Measurements from ENCODE around the gene PLEKHD1. TPM values are rescaled to one million over a fixed set of nuclear protein-coding genes. Genes with fewer than 3 reads are reported as not detected.

Gene PLEKHD1
- total RNA-seq, 6 experiments from 2014 or later = 0.04 TPM; not detected in 5

DNA sequence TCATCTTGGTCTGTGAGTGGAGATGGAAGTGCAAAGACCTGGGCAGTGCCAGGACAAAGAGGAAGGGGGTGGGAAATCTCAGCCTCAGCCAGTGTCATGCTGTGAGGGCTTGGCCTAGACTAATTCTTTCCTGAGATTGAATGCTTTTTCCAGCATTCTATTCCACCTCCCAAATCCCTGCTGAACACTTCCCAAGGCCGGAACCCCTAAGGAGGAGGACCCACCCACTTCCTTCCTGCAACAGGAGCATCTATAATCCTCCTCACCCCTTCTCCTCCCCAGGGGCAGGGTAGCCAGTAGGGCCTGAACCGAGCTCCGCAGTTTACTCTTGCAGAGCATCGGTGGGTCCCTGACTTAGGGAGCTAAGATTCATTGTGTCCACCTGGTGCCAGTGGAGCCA, 3.2 kb downstream of the PLEKHD1 start:
- no peak overlapping the region for H3K4me3 ChIP-seq
- intact Hi-C loops (cut with DNase I) = no loop called here
- ATAC-seq (no peak), DNase-seq (no peak)
- H3K27ac ChIP-seq = no peak overlapping the region
- no peaks in the 10 kb centered on the region for H3K36me3 ChIP-seq
- peaks cover 0 to 14% (median 7%) of the 10 kb centered on the region in 4 donors for H3K4me1 ChIP-seq
- TF ChIP-seq POLR2A (IDR thresholded peaks at IDR 0.05) = no peak
- TF ChIP-seq, protein P1, sequence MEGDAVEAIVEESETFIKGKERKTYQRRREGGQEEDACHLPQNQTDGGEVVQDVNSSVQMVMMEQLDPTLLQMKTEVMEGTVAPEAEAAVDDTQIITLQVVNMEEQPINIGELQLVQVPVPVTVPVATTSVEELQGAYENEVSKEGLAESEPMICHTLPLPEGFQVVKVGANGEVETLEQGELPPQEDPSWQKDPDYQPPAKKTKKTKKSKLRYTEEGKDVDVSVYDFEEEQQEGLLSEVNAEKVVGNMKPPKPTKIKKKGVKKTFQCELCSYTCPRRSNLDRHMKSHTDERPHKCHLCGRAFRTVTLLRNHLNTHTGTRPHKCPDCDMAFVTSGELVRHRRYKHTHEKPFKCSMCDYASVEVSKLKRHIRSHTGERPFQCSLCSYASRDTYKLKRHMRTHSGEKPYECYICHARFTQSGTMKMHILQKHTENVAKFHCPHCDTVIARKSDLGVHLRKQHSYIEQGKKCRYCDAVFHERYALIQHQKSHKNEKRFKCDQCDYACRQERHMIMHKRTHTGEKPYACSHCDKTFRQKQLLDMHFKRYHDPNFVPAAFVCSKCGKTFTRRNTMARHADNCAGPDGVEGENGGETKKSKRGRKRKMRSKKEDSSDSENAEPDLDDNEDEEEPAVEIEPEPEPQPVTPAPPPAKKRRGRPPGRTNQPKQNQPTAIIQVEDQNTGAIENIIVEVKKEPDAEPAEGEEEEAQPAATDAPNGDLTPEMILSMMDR (IDR thresholded peaks at IDR 0.05) = no peak
- no peaks in the 10 kb centered on the region for H3K9me3 ChIP-seq
- 71% methylated on average over 3 of the region's 4 CpGs for WGBS (ENCODE audit: insufficient coverage, low coverage, low lambda C conversion rate, missing lambda C conversion rate)
- peaks cover 0 to 11% of the 10 kb centered on the region in 2 donors for H3K27me3 ChIP-seq

DNA sequence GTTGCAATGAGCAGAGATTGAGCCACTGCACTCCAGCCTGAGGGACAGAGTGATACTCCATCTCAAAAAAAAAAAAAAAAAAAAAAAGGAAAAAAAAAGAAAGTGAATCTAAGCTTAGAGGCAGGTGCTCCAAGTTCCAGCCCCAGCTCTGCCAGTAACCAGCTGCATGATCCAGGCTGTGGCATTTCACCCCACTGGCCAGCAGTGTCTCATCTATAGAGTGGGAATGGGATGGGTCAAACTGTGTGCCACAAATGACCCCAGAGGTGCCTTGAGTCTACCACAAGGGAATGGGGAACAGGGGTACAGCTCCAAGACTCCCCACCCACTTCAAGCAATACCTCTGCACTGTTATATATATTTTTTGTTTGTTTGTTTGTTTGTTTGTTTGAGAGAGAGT, 5.0 kb downstream of the PLEKHD1 start:
- ATAC-seq (no peak), DNase-seq (peak in 1 of 3 donors; percentile 2)
- intact Hi-C loops (cut with DNase I) = no loop called here
- H3K27ac ChIP-seq = no peak overlapping the region
- TF ChIP-seq, protein P1 (IDR thresholded peaks at IDR 0.05) = no peak
- TF ChIP-seq POLR2A (IDR thresholded peaks at IDR 0.05) = no peak
- H3K27me3 ChIP-seq = peaks cover 0 to 7% of the 10 kb centered on the region in 2 donors
- H3K36me3 ChIP-seq = no peaks in the 10 kb centered on the region
- no peak overlapping the region for H3K4me3 ChIP-seq
- H3K4me1 ChIP-seq = peaks cover 0 to 5% (median 2%) of the 10 kb centered on the region in 4 donors
- H3K9me3 ChIP-seq = no peaks in the 10 kb centered on the region

DNA sequence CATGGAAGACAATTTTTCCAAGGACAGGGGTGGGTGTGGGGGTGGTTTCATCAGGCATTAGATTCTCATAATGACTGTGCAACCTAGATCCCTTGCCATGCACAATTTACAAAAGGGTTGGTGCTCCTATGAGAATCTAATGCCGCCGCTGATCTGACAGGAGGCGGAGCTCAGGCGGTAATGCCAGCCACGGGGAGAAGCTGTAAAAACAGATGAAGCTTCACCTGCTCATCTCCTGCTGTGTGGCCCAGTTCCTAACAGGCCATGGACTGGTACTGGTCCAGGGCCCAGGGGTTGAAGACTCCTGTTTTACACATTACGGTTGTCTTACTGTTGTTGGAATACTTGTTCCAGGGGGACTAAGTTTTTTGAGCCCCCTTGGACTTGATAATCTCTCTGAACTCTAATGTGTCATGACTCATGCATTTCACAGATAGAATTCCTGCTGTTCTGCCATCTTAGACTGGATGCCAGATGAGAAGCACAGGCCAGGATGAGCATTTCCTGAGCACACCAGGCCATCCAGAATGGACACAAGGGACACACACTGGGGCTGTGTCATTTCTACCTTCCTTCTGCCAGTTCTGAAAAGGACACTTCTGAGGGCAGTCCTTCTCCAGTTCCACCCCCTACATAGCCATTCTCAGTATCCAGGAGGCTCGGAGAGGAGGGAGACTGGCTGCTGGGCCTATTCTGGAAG, 5.8 kb downstream of the PLEKHD1 start:
- ATAC-seq (no peak), DNase-seq (peak in 1 of 3 donors; percentile 5)
- Histone ChIP-seq H3K36me3 (no peaks in the 10 kb centered on the region), H3K4me1 (no peaks in the 10 kb centered on the region), H3K27ac (no peak overlapping the region), H3K27me3 (no peaks in the 10 kb centered on the region), H3K9me3 (no peaks in the 10 kb centered on the region), H3K4me3 (no peak overlapping the region)
- TF ChIP-seq, protein P1 (IDR thresholded peaks at IDR 0.05) = no peak
- TF ChIP-seq POLR2A (IDR thresholded peaks at IDR 0.05) = no peak
- 75% methylated on average over 1 of the region's 7 CpGs for WGBS (ENCODE audit: insufficient coverage, low coverage, low lambda C conversion rate, missing lambda C conversion rate)
- intact Hi-C loops (cut with DNase I) = no loop called here

DNA sequence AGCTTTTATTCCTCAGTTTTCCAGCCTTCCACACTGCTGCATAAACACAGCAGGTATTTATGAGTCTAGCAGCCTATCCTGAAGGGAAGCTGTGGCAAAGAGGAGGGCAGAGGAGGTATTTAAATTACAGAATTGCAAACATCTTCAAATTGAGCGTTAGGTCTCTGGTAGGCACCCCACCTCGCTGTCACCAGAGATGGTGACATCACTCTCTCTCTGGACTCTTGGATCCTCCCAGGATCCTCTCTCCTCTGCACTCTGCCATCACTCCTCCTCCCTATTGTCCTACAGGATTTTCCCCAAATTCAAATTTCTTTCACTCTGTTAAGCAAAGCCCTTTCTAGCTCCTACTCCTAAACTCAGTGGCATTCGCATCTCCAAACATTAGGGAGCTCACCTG, 6.7 kb downstream of the PLEKHD1 start:
- ATAC-seq (no peak), DNase-seq (no peak)
- intact Hi-C loops (cut with DNase I) = no loop called here
- H3K4me3 ChIP-seq = no peak overlapping the region
- WGBS (ENCODE audit: insufficient coverage, low coverage, low lambda C conversion rate, missing lambda C conversion rate) = 68% methylated on average over 2 of the region's 3 CpGs
- TF ChIP-seq, protein P1 (IDR thresholded peaks at IDR 0.05) = no peak
- TF ChIP-seq POLR2A (IDR thresholded peaks at IDR 0.05) = no peak
- no peak overlapping the region for H3K27ac ChIP-seq
- no peaks in the 10 kb centered on the region for H3K27me3 ChIP-seq
- H3K36me3 ChIP-seq = no peaks in the 10 kb centered on the region
- no peaks in the 10 kb centered on the region for H3K9me3 ChIP-seq
- H3K4me1 ChIP-seq = no peaks in the 10 kb centered on the region

Data from right lobe of liver (tissue), 6 donors.